Right cardiac atrium (tissue), 5 donors: ENCODE results near the gene SUGP2. TPM values are rescaled to one million over a fixed set of nuclear protein-coding genes. Genes with fewer than 3 reads are reported as not detected.

Experiments used
- ATAC-seq, 2 donors: fragments of 200-7000 bp; cut with Tn5 transposase; one replicate each; pipeline versions ENCODE4 v1.8.0 to v1.9.1; 2020; ENCODE audit warnings: moderate library complexity in 2 of 2, mild to moderate bottlenecking in 1 of 2
- DNase-seq, 3 donors: peaks; one replicate each; pipeline ENCODE4 v3.0.0-alpha.2; 2020
- H3K27ac ChIP-seq: one replicate; pipeline ENCODE4 v1.5.1; 2013; ENCODE audit warnings: mild to moderate bottlenecking, low read length, control low read depth, moderate library complexity
- H3K27me3 ChIP-seq: one replicate; pipeline ENCODE4 v1.6.1; 2013; ENCODE audit not compliant: control insufficient read depth, insufficient read depth
- H3K4me1 ChIP-seq: one replicate; pipeline ENCODE4 v1.6.1; 2013; ENCODE audit warnings: low read length; ENCODE audit not compliant: control insufficient read depth, insufficient read depth
- H3K4me3 ChIP-seq: one replicate; pipeline ENCODE4 v1.5.1; 2013; ENCODE audit warnings: low read length, control low read depth
- H3K9me3 ChIP-seq: one replicate; pipeline ENCODE4 v1.6.1; 2013; ENCODE audit warnings: low read length; ENCODE audit not compliant: control insufficient read depth
- WGBS: extraction: QIAGEN DNeasy Blood & Tissue Kit; methylation state at CpG from one replicate; pipeline ENCODE4 v1.1.7; 2013; 5-methylcytosine and 5-hydroxymethylcytosine counted together
- intact Hi-C, 4 donors: fragments of 100-400 bp; cut with DNase I; formaldehyde crosslinking; loops; one replicate each; pipeline versions ENCODE4 v1.11.0 to v1.14.0; 2022 to 2023
- polyA plus RNA-seq: library from polyadenylated mRNA; stranded (reverse); fragments of 200-250 nt; gene quantifications from one replicate; pipeline ENCODE4 v1.2.3, GENCODE V29; 2013
- total RNA-seq, 4 donors: library from RNA; stranded (reverse); fragmentation: NEBNext Ultra II Directional; extraction: Animal tissue kit (Norgen Biotek cat#: 25700); gene quantifications; one replicate each; pipeline ENCODE4 v1.2.1, GENCODE V29; 2021
- donor health status: healthy with polysubstance abuse.
- donor health status: DM: no; HTN: yes; CAD: no.
- donor health status: DM: no; HTN: no; CAD: no.
- donor health status: DM: no; HTN: yes; CAD: no; lungs with severe emphysema.
- donor health status: DM: yes; HTN: yes; CAD: no.

The SUGP2 gene
- total and polyA plus RNA-seq, 5 donors = 48.3 to 77.7 (median 66.4) TPM

- intact Hi-C loops = loop anchor here in 2 of 4 donors (5.0 kb wide), 2 partner anchors 78 to 83 kb away; partner anchors contain the start of gene TMEM161A (in 1 of the 2)
- no peaks in the 10 kb centered on the region for H3K9me3 ChIP-seq
- H3K4me1 ChIP-seq = peaks cover 3% of the 10 kb centered on the region
- WGBS = 88% methylated on average over 17 of the region's 17 CpGs
- H3K4me3 ChIP-seq = no peak overlapping the region
- H3K27ac ChIP-seq = no peak overlapping the region
- no peaks in the 10 kb centered on the region for H3K27me3 ChIP-seq
- peak in 1 of 3 donors; percentile 59 for DNase-seq
- no peak for ATAC-seq
These were observed 25.9 kb upstream of the SUGP2 start for GRCh38 chr19:19059018-19059836.

GRCh38 chr19:19057720-19058119 is 24.4 kb upstream of the SUGP2 start:
- 80% methylated on average over 7 of the region's 7 CpGs for WGBS
- Histone ChIP-seq H3K27me3 (no peaks in the 10 kb centered on the region), H3K9me3 (no peaks in the 10 kb centered on the region), H3K4me3 (no peak overlapping the region), H3K27ac (no peak overlapping the region), H3K4me1 (no peaks in the 10 kb centered on the region)
- intact Hi-C loops = loop anchor here in 2 of 4 donors (5.0 kb wide), 2 partner anchors 80 to 85 kb away; partner anchors contain the start of gene TMEM161A (in 1 of the 2)
- no peak for ATAC-seq
- peak in 1 of 3 donors; percentile 28 for DNase-seq

- Histone ChIP-seq H3K4me3 (no peak overlapping the region), H3K4me1 (no peaks in the 10 kb centered on the region), H3K27ac (no peak overlapping the region), H3K9me3 (no peaks in the 10 kb centered on the region), H3K27me3 (no peaks in the 10 kb centered on the region)
- DNase-seq = peak in 1 of 3 donors; percentile 59
- 90% methylated on average over 13 of the region's 13 CpGs for WGBS
- intact Hi-C loops = loop anchor here in 2 of 4 donors (5.0 kb wide), 2 partner anchors 80 to 85 kb away; partner anchors contain the start of gene TMEM161A (in 1 of the 2)
- ATAC-seq = no peak
These were observed 24.0 kb upstream of the SUGP2 start for GRCh38 chr19:19057317-19057716.

- intact Hi-C loops = loop anchor here in 2 of 4 donors (5.0 kb wide), 2 partner anchors 81 to 86 kb away; partner anchors contain the start of gene TMEM161A (in 1 of the 2)
- Histone ChIP-seq H3K4me3 (no peak overlapping the region), H3K9me3 (no peaks in the 10 kb centered on the region), H3K4me1 (no peaks in the 10 kb centered on the region), H3K27me3 (no peaks in the 10 kb centered on the region), H3K27ac (no peak overlapping the region)
- peak in 1 of 3 donors; percentile 49 for DNase-seq
- ATAC-seq = no peak
- WGBS = 79% methylated on average over 9 of the region's 9 CpGs
These were observed 23.4 kb upstream of the SUGP2 start for GRCh38 chr19:19056636-19057275.

GRCh38 chr19:19055701-19056100 is 22.4 kb upstream of the SUGP2 start:
- ATAC-seq (no peak), DNase-seq (peak in 1 of 3 donors; percentile 41)
- H3K27ac ChIP-seq = no peak overlapping the region
- intact Hi-C loops = loop anchor here in 2 of 4 donors (5.0 kb wide), 2 partner anchors 82 to 87 kb away; partner anchors contain the start of gene TMEM161A (in 1 of the 2)
- 94% methylated on average over 13 of the region's 13 CpGs for WGBS
- H3K9me3 ChIP-seq = no peaks in the 10 kb centered on the region
- no peaks in the 10 kb centered on the region for H3K27me3 ChIP-seq
- no peak overlapping the region for H3K4me3 ChIP-seq
- no peaks in the 10 kb centered on the region for H3K4me1 ChIP-seq

GRCh38 chr19:19054939-19055440 is 21.7 kb upstream of the SUGP2 start:
- Histone ChIP-seq H3K4me3 (no peak overlapping the region), H3K4me1 (no peaks in the 10 kb centered on the region), H3K9me3 (no peaks in the 10 kb centered on the region), H3K27me3 (no peaks in the 10 kb centered on the region), H3K27ac (no peak overlapping the region)
- peak in 1 of 3 donors; percentile 37 for DNase-seq
- intact Hi-C loops = loop anchor here in 2 of 4 donors (5.0 kb wide), 2 partner anchors 82 to 87 kb away; partner anchors contain the start of gene TMEM161A (in 1 of the 2)
- 96% methylated on average over 19 of the region's 19 CpGs for WGBS
- no peak for ATAC-seq

- Histone ChIP-seq H3K4me1 (no peaks in the 10 kb centered on the region), H3K9me3 (no peaks in the 10 kb centered on the region), H3K27me3 (no peaks in the 10 kb centered on the region), H3K4me3 (no peak overlapping the region), H3K27ac (no peak overlapping the region)
- intact Hi-C loops = no loop called here
- ATAC-seq (no peak), DNase-seq (peak in 1 of 3 donors; percentile 48)
- WGBS = 94% methylated on average over 15 of the region's 15 CpGs
These were observed 21.1 kb upstream of the SUGP2 start for GRCh38 chr19:19054315-19054938.

GRCh38 chr19:19053508-19054314 is 20.4 kb upstream of the SUGP2 start:
- Histone ChIP-seq H3K4me3 (no peak overlapping the region), H3K4me1 (no peaks in the 10 kb centered on the region), H3K9me3 (no peaks in the 10 kb centered on the region), H3K27me3 (no peaks in the 10 kb centered on the region), H3K27ac (no peak overlapping the region)
- intact Hi-C loops = no loop called here
- ATAC-seq = peak; percentile 54 to 68
- 85% methylated on average over 25 of the region's 25 CpGs for WGBS
- peak; percentile 62 to 87 (median 84) for DNase-seq

- H3K27me3 ChIP-seq = no peaks in the 10 kb centered on the region
- H3K4me1 ChIP-seq = no peaks in the 10 kb centered on the region
- ATAC-seq (no peak), DNase-seq (no peak)
- no peak overlapping the region for H3K27ac ChIP-seq
- 80% methylated on average over 1 of the region's 1 CpG for WGBS
- H3K9me3 ChIP-seq = no peaks in the 10 kb centered on the region
- intact Hi-C loops = no loop called here
- H3K4me3 ChIP-seq = no peak overlapping the region
These were observed 19.6 kb upstream of the SUGP2 start for GRCh38 chr19:19052921-19053320.
